HUES6 (cell line): ENCODE data around the gene INHBC.

Experiments
- H3K27ac ChIP-seq: 2 replicates; pipeline ENCODE4 v1.7.0; 2013; ENCODE audit warnings: low read depth, mild to moderate bottlenecking, low read length, inconsistent platforms
- H3K27me3 ChIP-seq: 2 replicates; pipeline ENCODE4 v1.6.1; 2013; ENCODE audit warnings: low read length; ENCODE audit not compliant: control insufficient read depth, insufficient read depth
- H3K36me3 ChIP-seq: 2 replicates; pipeline ENCODE4 v1.6.1; 2013; ENCODE audit warnings: low read length; ENCODE audit not compliant: control insufficient read depth, insufficient read depth
- H3K4me1 ChIP-seq: 2 replicates; pipeline ENCODE4 v1.6.1; 2013; ENCODE audit warnings: low read length; ENCODE audit not compliant: control insufficient read depth, insufficient read depth
- H3K4me3 ChIP-seq: 2 replicates; pipeline ENCODE4 v1.5.1; 2013; ENCODE audit warnings: low read depth, low read length
- H3K9ac ChIP-seq: one replicate; pipeline ENCODE4 v1.6.1; 2013; ENCODE audit warnings: mild to moderate bottlenecking, low read length
- H3K9me3 ChIP-seq: 2 replicates; pipeline ENCODE4 v1.6.1; 2013; ENCODE audit warnings: low read depth, low read length; ENCODE audit not compliant: control insufficient read depth, insufficient read depth

The INHBC gene

GRCh38 chr12:57461276-57461916, 26.8 kb downstream of the INHBC start:
- no peaks in the 10 kb centered on the region for H3K9me3 ChIP-seq
- peak overlapping the region; percentile 74 for H3K27ac ChIP-seq
- no peaks in the 10 kb centered on the region for H3K27me3 ChIP-seq
- peak overlapping the region; percentile 80 for H3K4me3 ChIP-seq
- 0 out of 2 replicates have a peak, but pooled peaks cover 2% of the 10 kb centered on the region for H3K36me3 ChIP-seq
- peaks cover 17% of the 10 kb centered on the region for H3K4me1 ChIP-seq
- H3K9ac ChIP-seq: peak overlapping the region; percentile 76

GRCh38 chr12:57461917-57462250, 27.3 kb downstream of the INHBC start:
- Histone ChIP-seq H3K9ac (peak overlapping the region; percentile 58), H3K4me3 (peak overlapping the region; percentile 80), H3K36me3 (0 out of 2 replicates have a peak, but pooled peaks cover 2% of the 10 kb centered on the region), H3K4me1 (peaks cover 13% of the 10 kb centered on the region), H3K27me3 (no peaks in the 10 kb centered on the region), H3K9me3 (no peaks in the 10 kb centered on the region), H3K27ac (peak overlapping the region; percentile 36)

- Histone ChIP-seq H3K9ac (peak overlapping the region; percentile 58), H3K36me3 (0 out of 2 replicates have a peak, but pooled peaks cover 2% of the 10 kb centered on the region), H3K4me3 (peak overlapping the region; percentile 80), H3K27me3 (no peaks in the 10 kb centered on the region), H3K27ac (peak overlapping the region; percentile 36; the same call in 1 of the 2 replicates), H3K4me1 (peaks cover 13% of the 10 kb centered on the region), H3K9me3 (no peaks in the 10 kb centered on the region)
Measured at GRCh38 chr12:57462251-57462911, 27.8 kb downstream of the INHBC start.

GRCh38 chr12:57462912-57463253, 28.3 kb downstream of the INHBC start:
- peak overlapping the region; percentile 80; the same call in 1 of the 2 replicates for H3K4me3 ChIP-seq
- no peaks in the 10 kb centered on the region for H3K27me3 ChIP-seq
- no peak overlapping the region for H3K9ac ChIP-seq

GRCh38 chr12:57464569-57464968, 30.0 kb downstream of the INHBC start:
- no peak overlapping the region for H3K9ac ChIP-seq
- H3K27me3 ChIP-seq: no peaks in the 10 kb centered on the region
- H3K4me3 ChIP-seq: no peak overlapping the region
- no peaks in the 10 kb centered on the region for H3K9me3 ChIP-seq
- H3K36me3 ChIP-seq: peaks cover 14% of the 10 kb centered on the region; the same call in 1 of the 2 replicates
- H3K4me1 ChIP-seq: peaks cover 5% of the 10 kb centered on the region
- H3K27ac ChIP-seq: no peak overlapping the region

More at GRCh38 chr12:57462912-57463253, 28.3 kb downstream of the INHBC start:
- H3K36me3 ChIP-seq: peaks cover 7% of the 10 kb centered on the region; the same call in 1 of the 2 replicates
- H3K27ac ChIP-seq: no peak overlapping the region
- H3K9me3 ChIP-seq: no peaks in the 10 kb centered on the region
- peaks cover 13% of the 10 kb centered on the region for H3K4me1 ChIP-seq

- no peak overlapping the region for H3K27ac ChIP-seq
- peaks cover 5% of the 10 kb centered on the region for H3K4me1 ChIP-seq
- H3K4me3 ChIP-seq: no peak overlapping the region
- H3K27me3 ChIP-seq: no peaks in the 10 kb centered on the region
- H3K36me3 ChIP-seq: peaks cover 20% of the 10 kb centered on the region
- H3K9ac ChIP-seq: no peak overlapping the region
- H3K9me3 ChIP-seq: no peaks in the 10 kb centered on the region
Measured at GRCh38 chr12:57465030-57465746, 30.6 kb downstream of the INHBC start.

GRCh38 chr12:57465747-57466505, 31.3 kb downstream of the INHBC start:
- H3K27ac ChIP-seq: no peak overlapping the region
- no peak overlapping the region for H3K9ac ChIP-seq
- H3K9me3 ChIP-seq: no peaks in the 10 kb centered on the region
- peaks cover 5% of the 10 kb centered on the region for H3K4me1 ChIP-seq
- no peaks in the 10 kb centered on the region for H3K27me3 ChIP-seq
- H3K4me3 ChIP-seq: no peak overlapping the region
- H3K36me3 ChIP-seq: peaks cover 25% of the 10 kb centered on the region

- no peak overlapping the region for H3K9ac ChIP-seq
- H3K4me3 ChIP-seq: no peak overlapping the region
- no peak overlapping the region for H3K27ac ChIP-seq
- H3K27me3 ChIP-seq: peaks cover 7% of the 10 kb centered on the region
- H3K9me3 ChIP-seq: no peaks in the 10 kb centered on the region
- H3K36me3 ChIP-seq: peaks cover 25% of the 10 kb centered on the region
- H3K4me1 ChIP-seq: peaks cover 5% of the 10 kb centered on the region
Measured at GRCh38 chr12:57467212-57467874, 32.8 kb downstream of the INHBC start.

GRCh38 chr12:57467915-57468314, 33.3 kb downstream of the INHBC start:
- H3K9ac ChIP-seq: no peak overlapping the region
- no peaks in the 10 kb centered on the region for H3K9me3 ChIP-seq
- no peak overlapping the region for H3K27ac ChIP-seq
- no peak overlapping the region for H3K4me3 ChIP-seq
- H3K4me1 ChIP-seq: peaks cover 3% of the 10 kb centered on the region
- peaks cover 12% of the 10 kb centered on the region for H3K27me3 ChIP-seq
- H3K36me3 ChIP-seq: peaks cover 25% of the 10 kb centered on the region

GRCh38 chr12:57469296-57470164, 34.9 kb downstream of the INHBC start:
- no peak overlapping the region for H3K27ac ChIP-seq
- H3K4me1 ChIP-seq: no peaks in the 10 kb centered on the region
- H3K9ac ChIP-seq: no peak overlapping the region
- peaks cover 27% of the 10 kb centered on the region for H3K27me3 ChIP-seq
- peaks cover 24% of the 10 kb centered on the region for H3K36me3 ChIP-seq
- no peak overlapping the region for H3K4me3 ChIP-seq
- H3K9me3 ChIP-seq: no peaks in the 10 kb centered on the region
